Fibroblast of lung (primary cell): ENCODE data around the gene OSBP.

Experiments
- CTCF ChIP-seq, 2 donors: IDR thresholded peaks in 1 of 2; conservative IDR thresholded peaks in 1 of 2; 1 replicate in 1 of 2; 2 replicates in 1 of 2; pipeline ENCODE4 v1.5.1; 2011 to 2012; ENCODE audit warnings: low read length in 2 of 2, control low read depth in 1 of 2, inconsistent platforms in 1 of 2, low read depth in 1 of 2, mild to moderate bottlenecking in 1 of 2
- EZH2 ChIP-seq: IDR thresholded peaks from 2 replicates; pipeline ENCODE4 v1.5.1; 2012; ENCODE audit warnings: low read length, control low read depth, mild to moderate bottlenecking; ENCODE audit errors: missing control alignments

GRCh38 chr11:59629996-59630395 is 14.4 kb upstream of the OSBP start:
- no peak for TF ChIP-seq CTCF (conservative IDR thresholded peaks at IDR 0.05 in 1 of 2, IDR thresholded peaks at IDR 0.05 in 1 of 2; ENCODE audit: low read depth in 1 of 2, low read length in 2 of 2)
- TF ChIP-seq EZH2 = no peak
